Measurements from ENCODE around the gene CHST11.

The CHST11 gene
- 91.0 to 121 reads per million in 2 donors for total RNA-seq

DNA sequence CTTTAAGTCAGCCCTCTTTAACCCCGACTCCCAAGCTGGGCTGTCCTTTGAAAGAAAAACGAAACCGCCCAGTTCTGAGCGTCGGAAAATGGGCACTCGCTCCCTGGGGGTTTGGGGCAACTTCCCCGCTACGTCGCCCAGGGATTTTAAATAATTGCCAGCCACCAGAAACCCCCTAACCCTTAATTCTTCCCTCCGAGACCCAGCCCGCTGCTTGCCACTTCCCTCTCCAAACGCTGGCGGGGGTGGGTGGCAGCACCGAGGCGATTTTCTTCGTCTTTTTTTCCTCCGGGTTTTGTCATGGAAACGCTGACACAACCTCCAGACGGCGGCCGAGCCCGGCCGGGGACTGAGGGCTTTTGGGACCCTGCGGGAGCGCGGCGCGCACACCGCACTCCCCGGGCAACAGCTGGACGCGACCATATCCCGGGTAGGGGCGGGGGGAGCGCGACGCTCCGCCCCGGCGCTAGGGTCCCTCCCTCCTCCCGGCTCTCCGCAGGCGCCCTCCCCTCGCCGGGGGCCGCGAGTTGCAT is at the start of gene CHST11:
Gene CHST11, plus strand, starts transcription at position 532 of the 533 bp plus-strand sequence.
- DNase-seq = peak; percentile 57

- DNase-seq = no peak
These were observed 49.3 kb upstream of the CHST11 start for GRCh38 chr12:104407438-104407837.

DNA sequence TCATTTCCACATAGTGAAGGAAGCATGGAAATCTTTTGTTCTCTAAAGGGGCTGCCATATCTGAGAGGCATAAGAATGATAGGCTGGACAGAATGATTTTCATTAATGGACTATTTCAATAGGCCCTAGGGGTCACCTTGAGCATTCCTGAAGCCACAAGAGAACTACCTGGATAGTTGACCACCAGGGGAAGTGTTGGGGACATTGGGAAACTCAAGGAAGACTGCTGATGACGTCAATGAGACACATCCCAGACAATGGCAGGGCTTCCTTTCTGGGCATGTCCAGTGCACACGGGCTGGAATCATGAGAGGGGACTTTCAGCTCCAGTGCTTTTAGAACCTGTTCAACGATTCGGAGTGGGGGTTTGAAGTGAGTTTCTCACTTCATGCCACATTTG is 48.8 kb upstream of the CHST11 start:
- no peak for DNase-seq

DNA sequence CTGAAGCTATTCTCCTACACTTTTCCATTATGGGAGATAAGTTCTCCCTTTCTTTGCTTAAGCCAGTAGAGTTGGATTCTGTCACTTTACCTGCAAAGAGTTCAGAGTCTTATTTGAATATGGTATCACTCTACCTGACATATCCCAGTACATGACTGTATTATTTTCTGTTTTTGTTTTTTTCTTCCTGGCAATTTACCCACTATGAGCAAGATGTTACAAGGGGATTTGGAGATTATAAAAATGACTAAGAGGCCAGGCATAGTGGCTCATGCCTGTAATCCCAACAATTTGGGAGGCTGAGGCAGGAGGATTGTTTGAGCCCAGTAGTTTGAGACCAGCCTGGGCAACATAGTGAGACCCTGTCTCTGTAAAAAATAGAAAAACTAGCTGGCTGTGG is 46.4 kb upstream of the CHST11 start:
- DNase-seq = no peak

GRCh38 chr12:104410786-104411185 is 46.0 kb upstream of the CHST11 start:
- DNase-seq = no peak

GRCh38 chr12:104411826-104412641 is 44.7 kb upstream of the CHST11 start:
- no peak for DNase-seq

DNA sequence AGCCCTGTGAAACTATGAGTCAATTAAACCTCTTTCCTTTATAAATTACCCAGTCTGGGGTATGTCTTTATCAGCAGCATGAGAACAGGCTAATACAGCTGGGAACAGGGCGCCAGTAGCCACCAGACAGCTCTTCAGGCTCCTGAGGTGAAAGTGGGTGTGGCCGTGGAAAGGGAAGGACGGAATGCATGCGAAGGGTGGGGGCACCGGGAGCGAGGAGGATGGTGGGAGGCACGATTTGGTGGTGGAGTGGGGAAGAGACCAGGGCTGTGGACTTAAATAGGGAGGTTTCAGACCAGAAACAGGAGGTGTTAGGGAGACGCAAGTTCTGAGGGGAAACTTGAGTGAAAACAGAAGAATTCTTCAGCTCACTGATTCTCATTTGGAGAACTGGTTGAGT is 44.1 kb upstream of the CHST11 start:
- no peak for DNase-seq

- DNase-seq = no peak
These were observed 43.4 kb upstream of the CHST11 start for GRCh38 chr12:104413330-104413729.

GRCh38 chr12:104414581-104415341 is 42.0 kb upstream of the CHST11 start:
- DNase-seq = no peak

- DNase-seq = no peak
These were observed 41.3 kb upstream of the CHST11 start for GRCh38 chr12:104415342-104415980.

DNA sequence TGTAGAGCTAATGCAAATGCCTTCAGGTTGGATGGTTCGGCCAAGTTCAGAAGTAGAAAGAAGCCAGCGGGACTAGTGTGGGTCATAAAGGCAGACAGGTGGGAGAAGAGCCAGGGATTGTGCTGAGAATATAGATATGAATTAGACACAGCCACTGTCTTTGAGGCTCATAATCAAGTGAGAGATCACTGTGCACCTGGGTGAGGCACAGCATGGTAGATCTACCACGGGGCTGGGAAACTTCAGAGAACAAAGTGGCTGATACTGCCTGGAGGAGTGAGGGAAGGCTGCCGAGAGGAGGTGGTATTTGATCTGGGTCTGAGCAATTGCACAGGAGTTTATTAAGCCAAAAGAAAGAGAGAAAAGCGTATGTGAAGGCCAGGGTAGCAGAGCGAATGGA is 40.6 kb upstream of the CHST11 start:
- DNase-seq = no peak

- DNase-seq = no peak
These were observed 40.2 kb upstream of the CHST11 start for GRCh38 chr12:104416585-104416984.

DNA sequence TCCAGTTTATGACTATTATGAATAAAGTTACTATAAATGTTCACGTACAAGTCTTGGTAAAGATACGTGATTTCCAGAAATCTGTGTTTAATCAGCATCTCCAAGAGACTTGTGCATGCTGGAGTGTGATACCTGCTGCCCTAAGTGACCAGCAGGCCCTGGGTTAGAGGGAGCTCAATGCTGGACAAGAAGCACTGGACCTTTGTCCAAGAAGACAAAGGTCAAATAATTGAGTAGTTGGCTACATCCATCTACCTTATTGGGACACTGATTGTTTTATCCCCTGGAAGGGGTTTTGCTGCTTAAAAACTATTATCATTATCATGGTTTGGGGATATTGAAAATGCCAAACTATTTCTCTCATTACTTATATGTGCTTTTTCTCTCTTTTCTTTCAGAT is 37.0 kb upstream of the CHST11 start:
- DNase-seq = no peak

- DNase-seq = no peak
These were observed 35.9 kb upstream of the CHST11 start for GRCh38 chr12:104420868-104421267.

GRCh38 chr12:104421343-104421742 is 35.4 kb upstream of the CHST11 start:
- DNase-seq = no peak

DNA sequence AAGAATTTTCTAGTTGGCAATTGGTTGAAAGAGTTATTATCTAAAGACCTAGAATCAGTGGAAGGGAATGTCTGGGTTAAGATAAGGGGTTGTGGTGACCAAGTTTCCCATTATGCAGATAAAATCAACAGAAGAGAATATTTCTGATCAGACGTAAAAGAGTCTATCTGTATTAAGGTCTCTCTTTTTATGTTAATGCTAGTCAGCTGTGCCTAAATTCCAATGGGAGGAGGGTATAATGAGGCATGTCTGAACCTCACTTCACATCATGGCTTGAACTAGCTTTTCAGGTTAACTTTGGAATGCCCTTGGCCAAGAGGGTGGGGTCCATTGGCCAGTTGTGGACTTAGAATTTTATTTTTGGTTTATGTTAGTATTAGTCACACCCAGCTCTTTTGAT is 34.3 kb upstream of the CHST11 start:
- DNase-seq = no peak

GRCh38 chr12:104423273-104423672 is 33.5 kb upstream of the CHST11 start:
- DNase-seq = no peak

DNA sequence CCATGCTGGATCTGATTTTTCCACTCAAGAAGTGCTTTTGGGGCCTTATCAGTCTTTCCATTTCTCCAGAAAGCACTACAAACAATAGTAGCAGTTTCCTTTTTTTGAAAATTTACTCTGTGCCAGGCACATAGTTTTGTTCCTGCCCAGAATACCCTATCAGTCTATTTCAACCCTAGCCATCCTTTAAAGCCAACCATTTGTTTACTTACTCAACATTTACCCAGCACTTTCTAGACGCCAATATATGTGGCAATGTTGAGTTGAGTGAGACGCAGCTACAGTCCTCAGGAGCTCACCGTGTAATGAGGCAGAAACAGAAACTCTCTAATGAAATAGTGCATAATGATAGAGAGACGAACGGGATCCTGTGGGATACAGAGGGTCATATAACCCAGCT is 32.9 kb upstream of the CHST11 start:
- no peak for DNase-seq

GRCh38 chr12:104424955-104425354 is 31.8 kb upstream of the CHST11 start:
- DNase-seq = no peak

GRCh38 chr12:104425614-104426013 is 31.1 kb upstream of the CHST11 start:
- no peak for DNase-seq

- DNase-seq = no peak
These were observed 29.7 kb upstream of the CHST11 start for GRCh38 chr12:104426926-104427546.

GRCh38 chr12:104427547-104427938 is 29.2 kb upstream of the CHST11 start:
- no peak for DNase-seq

- no peak for DNase-seq
These were observed 23.7 kb upstream of the CHST11 start for GRCh38 chr12:104433061-104433460.
